HG03039 (cell line): Measurements from ENCODE around the gene GRAMD2B.
"Not testable (repeated sequence)": the region's sequence is repeated elsewhere in the genome, so short reads cannot be mapped to it uniquely, and the experiment has no call there.

Experiments
- ATAC-seq: cut with Tn5 transposase; IDR thresholded peaks from one replicate; pipeline ENCODE4 v1.9.1; 2021; ENCODE audit warnings: mild to moderate bottlenecking, moderate library complexity; ENCODE audit not compliant: unreplicated experiment

Gene GRAMD2B

DNA sequence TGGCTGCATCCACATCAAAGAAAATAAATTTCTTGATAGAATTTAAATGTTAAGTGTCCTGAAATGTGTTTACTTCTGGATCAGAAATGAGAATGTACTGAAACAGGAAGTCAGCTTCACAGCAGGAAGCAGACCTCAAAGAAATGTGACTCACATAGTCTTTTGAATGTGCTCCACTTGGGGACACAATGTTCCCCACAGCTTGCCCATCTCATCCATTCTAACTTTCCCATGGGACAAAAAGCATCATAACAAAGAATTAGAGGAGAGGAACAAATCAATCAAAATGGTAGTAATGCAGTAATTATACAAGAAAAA is 85.7 kb downstream of the GRAMD2B start:
- no peak for ATAC-seq

DNA sequence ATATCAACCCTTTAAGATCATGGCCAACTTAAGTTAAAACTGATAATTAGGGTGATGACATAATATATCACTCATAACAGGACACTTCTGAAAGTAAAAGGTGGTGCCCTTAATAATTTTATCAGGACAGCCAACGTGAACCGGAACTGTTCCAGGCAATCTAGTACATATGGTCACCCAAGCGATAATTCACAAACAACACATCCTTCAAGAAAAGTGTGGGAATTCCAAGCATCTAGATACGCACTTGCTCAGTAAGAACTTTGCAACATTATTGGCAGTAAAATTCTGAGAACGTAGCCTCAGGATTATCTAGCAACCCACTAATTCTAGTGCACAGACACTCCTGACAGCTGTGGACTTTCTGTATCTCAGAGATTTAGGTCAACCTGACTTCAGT is 86.1 kb downstream of the GRAMD2B start:
- ATAC-seq = no peak

DNA sequence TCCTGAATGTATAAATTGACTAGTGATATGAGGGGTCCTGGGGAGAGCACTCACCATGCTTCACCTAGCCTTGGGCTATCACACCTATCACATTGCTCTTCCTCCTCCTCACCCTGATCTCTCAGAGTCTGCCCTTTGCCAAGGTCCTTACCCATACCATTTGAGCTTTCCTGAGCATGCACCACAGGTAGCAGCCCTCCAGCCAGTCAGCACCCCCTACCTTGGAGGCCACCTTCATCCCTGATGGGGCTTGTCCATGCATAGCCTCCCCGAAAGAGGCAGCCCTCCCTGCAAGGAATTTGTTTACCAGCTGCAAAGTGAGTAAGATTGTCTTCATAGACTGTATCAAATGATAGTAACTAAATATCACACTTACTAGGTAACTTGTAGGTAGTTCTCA is 88.8 kb downstream of the GRAMD2B start:
- ATAC-seq = no peak

DNA sequence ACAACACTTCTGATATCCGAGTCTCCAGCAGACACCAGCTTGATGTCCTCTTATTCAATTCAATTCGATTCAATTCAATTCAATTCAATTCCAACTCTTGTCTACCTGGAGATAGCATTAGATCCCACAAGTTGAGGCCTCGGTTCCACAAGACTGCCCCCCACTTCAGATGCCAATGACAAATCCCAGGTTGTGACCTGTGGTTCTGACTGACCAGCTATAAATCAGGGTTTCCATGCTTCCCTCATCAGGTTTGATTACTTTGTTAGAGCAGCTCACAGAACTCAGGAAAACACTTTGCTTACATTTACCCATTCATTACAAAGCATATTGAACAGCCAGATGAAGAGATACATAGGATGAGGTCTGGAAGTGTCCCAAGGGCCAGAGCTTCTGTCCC is 89.2 kb downstream of the GRAMD2B start:
- no peak for ATAC-seq

DNA sequence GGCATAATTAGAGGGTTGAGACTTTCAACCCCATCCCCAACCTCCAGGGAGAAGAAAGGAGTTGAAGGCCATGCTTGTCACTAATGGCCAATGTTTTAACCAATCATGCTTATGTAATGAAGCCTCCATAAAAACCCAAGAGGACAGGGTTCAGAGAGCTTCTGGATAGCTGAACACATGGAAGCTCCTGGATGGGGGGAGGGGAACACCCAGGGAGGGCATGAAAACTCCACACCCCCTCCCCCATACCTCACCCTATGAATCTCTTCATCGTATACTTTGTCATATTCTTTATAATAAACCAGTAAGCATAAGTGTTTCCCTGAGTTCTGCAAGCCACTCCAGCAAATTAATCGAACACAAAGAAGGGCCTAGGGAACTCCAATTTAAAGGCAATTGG is 90.1 kb downstream of the GRAMD2B start:
- ATAC-seq = no peak

DNA sequence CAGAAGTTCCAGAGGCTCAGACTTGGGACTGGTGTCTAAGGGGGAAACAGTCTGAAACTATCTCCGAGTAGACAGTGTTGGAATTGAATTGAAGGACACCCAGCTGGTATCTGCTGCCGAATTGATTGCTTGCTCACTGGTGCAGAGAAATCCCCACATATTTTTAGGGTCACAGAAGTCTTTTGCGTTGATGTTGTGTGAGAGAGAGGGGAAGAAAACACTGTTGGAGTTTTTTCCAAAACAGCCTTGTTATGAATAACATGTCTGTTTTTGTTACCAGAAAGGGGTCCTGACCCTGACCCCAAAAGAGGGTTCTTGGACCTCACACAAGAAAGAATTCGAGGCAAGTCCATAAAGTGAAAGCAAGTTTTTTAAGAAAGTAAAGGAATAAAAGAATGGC is 90.5 kb downstream of the GRAMD2B start:
- ATAC-seq = no peak

GRCh38 chr5:126514131-126514557 is 90.9 kb downstream of the GRAMD2B start:
- no peak for ATAC-seq

- no peak for ATAC-seq
Observed at GRCh38 chr5:126514558-126515141, 91.4 kb downstream of the GRAMD2B start.

DNA sequence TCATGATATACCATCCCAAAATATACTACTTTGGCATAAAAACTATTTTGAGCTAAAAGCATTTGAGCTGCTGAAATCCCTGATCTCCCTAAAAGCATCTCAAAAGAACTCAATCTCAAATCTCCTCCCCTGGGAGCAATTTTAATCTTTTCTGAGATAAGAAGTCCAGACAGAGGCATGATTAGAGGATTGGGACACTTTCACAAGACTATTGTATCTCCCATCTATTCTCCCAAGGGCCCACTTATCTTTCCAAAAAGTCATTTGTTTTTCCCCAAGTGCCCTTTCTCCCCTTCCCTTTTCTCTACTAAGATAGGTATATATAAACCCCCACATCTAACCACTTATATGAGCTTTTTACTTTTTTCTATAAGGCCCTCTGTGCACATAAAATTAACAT is 92.1 kb downstream of the GRAMD2B start:
- no peak for ATAC-seq

DNA sequence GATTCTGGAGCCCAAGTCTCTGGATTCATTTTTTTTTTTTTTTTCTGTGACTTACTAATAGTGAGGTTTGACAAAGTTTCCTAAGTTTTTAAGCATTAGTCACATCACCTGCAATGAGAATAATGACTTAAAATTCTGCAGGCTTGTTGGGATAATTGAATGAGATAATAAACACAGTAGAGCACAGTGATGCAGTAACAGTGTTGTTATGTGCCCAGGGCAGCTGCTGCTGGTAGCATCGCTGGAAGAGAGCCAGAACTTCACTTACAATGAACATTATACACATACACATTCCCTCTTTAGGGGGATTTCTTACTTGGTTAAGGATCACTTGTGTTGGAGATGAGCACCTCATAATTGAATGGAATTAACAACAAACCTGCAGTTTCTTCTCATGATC is 92.9 kb downstream of the GRAMD2B start:
- ATAC-seq = no peak

DNA sequence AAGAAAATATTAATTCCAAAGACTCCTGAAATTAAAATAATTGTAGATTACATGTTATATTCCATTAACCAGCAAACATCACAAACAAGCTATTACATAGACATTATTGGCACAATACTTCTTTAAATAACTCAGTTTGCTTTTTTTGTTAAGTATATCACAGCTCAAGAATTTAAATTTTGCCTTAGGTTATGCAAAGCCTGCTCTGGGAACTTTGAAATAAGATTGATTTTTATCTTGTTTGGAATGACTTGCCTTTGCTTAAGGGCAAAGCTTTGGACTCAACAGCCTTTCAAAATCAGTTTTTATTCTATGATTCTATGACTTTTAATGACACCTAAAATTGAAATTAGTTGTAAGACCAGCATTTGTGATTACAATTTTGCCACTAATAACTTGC is 93.6 kb downstream of the GRAMD2B start:
- ATAC-seq = no peak

- ATAC-seq = not testable (repeated sequence)
Observed at GRCh38 chr5:126519223-126519622, 96.0 kb downstream of the GRAMD2B start.

GRCh38 chr5:126519637-126520592 is 96.7 kb downstream of the GRAMD2B start:
- ATAC-seq = no peak

DNA sequence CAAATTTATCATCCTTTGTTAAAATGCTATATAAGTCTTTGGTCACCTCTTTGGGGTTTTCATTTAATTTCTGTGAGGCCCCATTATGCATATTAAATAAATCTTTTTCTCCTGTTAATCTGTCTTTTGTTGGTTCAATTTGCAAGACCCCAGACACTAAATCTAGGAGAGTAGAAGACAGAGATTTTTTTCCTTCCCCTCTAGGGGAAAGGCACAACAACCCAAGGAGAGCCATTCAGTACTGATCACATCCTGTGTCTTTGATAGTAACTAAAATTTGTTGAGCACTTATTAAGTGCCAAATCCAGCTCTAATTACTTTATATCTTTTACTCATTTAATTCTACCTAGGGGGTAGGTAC is 97.4 kb downstream of the GRAMD2B start:
- no peak for ATAC-seq

DNA sequence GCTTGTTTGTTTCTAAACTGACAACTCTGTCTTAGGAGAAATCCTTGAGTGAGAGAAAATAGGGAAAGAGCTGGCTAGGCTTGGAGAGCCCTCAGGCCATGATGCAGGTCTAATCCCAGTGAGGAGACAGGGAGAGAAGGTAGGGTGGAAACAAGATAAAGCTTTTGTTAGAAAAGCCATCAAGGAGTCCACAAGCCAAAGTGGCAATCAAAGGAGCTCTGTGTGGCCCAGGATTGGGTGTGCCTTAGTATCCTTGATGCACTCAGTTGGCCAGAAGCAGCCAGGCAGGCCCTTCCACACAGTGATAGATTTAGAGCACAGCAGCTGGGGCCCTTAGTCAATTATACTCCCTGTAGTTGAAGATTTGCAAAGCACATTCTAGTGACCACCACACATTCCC is 97.9 kb downstream of the GRAMD2B start:
- no peak for ATAC-seq

DNA sequence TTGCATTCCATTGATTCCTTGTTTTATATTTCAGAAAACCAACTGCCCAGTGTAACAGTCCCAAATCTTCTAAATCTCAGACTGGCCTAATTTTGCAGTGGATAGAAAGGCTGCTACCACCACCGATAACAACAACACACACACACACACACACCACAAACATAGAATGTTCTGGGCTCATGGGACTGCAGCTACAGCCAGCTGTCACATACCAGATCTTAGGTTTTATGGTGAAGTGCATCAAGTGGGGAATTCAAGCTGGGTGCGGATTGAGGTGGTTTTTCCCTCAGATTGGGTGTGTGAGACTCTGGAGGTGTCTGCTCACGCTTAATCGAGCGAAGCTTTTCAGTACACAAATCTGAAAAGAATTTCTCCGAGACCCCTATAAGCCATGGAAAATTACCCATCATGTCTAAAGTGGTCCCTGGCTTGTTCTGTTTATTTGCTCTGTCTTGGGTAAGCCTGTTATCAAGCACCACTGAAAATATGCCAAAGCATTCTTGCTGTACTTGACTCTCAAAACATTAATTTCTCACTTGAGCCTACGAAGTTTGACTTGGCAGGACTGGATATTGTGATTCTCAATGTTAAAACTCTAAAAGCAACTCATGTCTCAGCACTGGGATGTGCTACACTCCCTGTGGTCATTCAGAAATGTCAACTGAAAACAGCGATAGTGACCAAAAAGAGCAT is 100.8 kb downstream of the GRAMD2B start:
- ATAC-seq = no peak

DNA sequence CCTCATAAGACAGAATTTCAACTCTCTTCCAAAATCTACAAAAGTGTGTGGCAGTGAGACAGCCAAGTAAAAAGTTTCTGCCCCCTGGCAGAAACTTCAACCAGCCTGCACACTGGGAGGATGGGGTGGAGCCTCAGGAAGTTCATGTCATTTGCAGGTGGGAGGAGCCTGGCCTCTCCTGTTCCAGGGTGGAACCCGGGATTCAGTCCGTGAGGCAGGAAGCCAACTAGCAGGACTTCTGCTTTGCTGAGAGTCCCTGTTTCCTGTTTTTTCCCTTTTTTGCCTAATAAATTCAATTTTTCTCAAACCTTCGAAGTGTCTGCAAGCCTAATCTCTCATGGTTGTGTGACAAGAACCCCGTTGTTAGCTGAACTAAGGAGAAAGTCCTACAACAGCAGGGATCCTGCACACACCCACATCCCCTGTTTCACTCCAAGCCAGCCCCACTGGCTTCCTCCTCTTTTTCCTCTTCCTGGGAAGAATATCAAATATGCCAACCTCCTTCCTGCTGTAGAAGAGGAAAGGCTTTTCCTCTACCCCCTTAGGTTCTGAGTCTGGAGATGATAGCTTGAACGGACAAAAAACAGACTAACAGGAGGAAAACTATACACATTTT is 102.5 kb downstream of the GRAMD2B start:
- ATAC-seq = no peak

- no peak for ATAC-seq
Observed at GRCh38 chr5:126526493-126526892, 103.3 kb downstream of the GRAMD2B start.

DNA sequence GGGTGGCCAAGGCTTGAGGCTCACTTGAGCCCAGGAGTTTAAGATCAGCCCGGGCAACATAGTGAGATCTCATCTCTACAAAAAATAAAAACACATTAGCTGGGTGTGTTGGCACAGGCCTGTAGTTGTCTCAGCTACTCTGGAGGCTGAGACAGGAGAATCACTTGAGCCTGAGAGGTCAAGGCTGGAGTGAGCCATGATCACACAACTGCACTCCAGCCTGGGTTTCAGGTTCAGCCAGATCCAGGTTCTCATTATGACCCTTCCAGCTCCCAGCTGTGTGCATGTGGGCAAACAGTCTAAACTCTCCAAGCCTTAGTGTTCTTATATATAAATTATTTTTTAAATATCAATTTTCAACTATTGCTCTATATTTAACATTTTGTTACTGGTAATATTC is 103.9 kb downstream of the GRAMD2B start:
- ATAC-seq = no peak

GRCh38 chr5:126527892-126528291 is 104.7 kb downstream of the GRAMD2B start:
- no peak for ATAC-seq

- ATAC-seq = no peak
Observed at GRCh38 chr5:126531543-126532120, 108.4 kb downstream of the GRAMD2B start.
